Measurements from ENCODE around the gene PCARE.

The PCARE gene

GRCh38 chr2:29110916-29111535, 36.7 kb upstream of the PCARE start (continued):
- TF ChIP-seq PATZ1 (tag by site-specific recombination; IDR thresholded peaks at IDR 0.05) (no peak), ZNF510 (tag by site-specific recombination; IDR thresholded peaks at IDR 0.05; ENCODE audit: insufficient replicate concordance) (no peak), ZFP37 (tag by site-specific recombination; IDR thresholded peaks at IDR 0.05) (no peak), ZNF747 (tag by site-specific recombination; IDR thresholded peaks at IDR 0.05) (no peak), ZNF692 (tag by site-specific recombination; IDR thresholded peaks at IDR 0.05) (no peak), ZBTB49 (tag by site-specific recombination; IDR thresholded peaks at IDR 0.05; ENCODE audit: low read depth) (no peak), ZNF138 (tag by site-specific recombination; IDR thresholded peaks at IDR 0.05; ENCODE audit: borderline replicate concordance) (no peak)

DNA sequence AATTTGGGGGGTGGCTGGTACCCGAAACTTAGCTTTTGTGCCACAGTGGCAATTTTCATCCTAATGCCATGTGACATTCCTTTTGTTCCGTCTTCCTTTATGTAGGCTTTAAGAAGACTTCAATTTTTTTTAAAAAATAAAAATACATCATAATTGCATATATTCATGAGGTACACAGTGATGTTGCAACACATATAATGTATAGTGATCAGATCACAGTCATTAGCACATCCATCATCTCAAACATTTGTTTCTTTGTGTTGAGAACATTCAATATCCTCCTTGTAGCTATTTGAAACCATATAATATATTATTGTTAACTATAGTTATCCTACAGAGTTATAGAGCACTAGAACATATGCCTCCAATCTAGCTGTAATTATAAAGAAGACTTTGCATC, 34.9 kb upstream of the PCARE start:
- H3K27ac ChIP-seq (ENCODE audit: extremely low read depth, low read depth, low read length) = no peak overlapping the region
- H3K4me3 ChIP-seq (ENCODE audit: low read depth, low read length) = no peak overlapping the region
- CTCF ChIA-PET = no interaction called here
- POLR2A ChIA-PET = no interaction called here
- peaks cover 3% of the 10 kb centered on the region for H3K4me1 ChIP-seq (ENCODE audit: control insufficient read depth, insufficient read depth, low read length)
- no peaks in the 10 kb centered on the region for H3K36me3 ChIP-seq (ENCODE audit: control insufficient read depth in 2 of 2, insufficient read depth in 1 of 2, low read length in 2 of 2)
- no peaks in the 10 kb centered on the region for H3K9me3 ChIP-seq (ENCODE audit: control insufficient read depth, insufficient read depth, low read depth, low read length)
- TF ChIP-seq ZNF169 (tag by site-specific recombination; IDR thresholded peaks at IDR 0.05) (no peak), ZBTB20 (tag by site-specific recombination; IDR thresholded peaks at IDR 0.05) (no peak), ZNF341 (tag by site-specific recombination; IDR thresholded peaks at IDR 0.05; ENCODE audit: low read depth) (no peak), ZNF501 (tag by site-specific recombination; IDR thresholded peaks at IDR 0.05) (no peak), ZSCAN30 (tag by site-specific recombination; IDR thresholded peaks at IDR 0.05) (no peak), ZNF600 (tag by site-specific recombination; IDR thresholded peaks at IDR 0.05) (no peak), ZNF423 (tag by site-specific recombination; IDR thresholded peaks at IDR 0.05) (no peak), KLF10 (tag by site-specific recombination; IDR thresholded peaks at IDR 0.05) (no peak), ZFP41 (tag by site-specific recombination; IDR thresholded peaks at IDR 0.05; ENCODE audit: borderline replicate concordance) (no peak), ZSCAN5A (tag by site-specific recombination; IDR thresholded peaks at IDR 0.05) (no peak), ZNF624 (tag by site-specific recombination; IDR thresholded peaks at IDR 0.05) (no peak), ZNF391 (tag by site-specific recombination; IDR thresholded peaks at IDR 0.05; ENCODE audit: borderline replicate concordance, low read depth) (no peak), ZNF473 (tag by site-specific recombination; IDR thresholded peaks at IDR 0.05) (no peak)

Data from HEK293 (cell line).